PC-3 (cell line): ENCODE data around the gene UVSSA. TPM values are rescaled to one million over a fixed set of nuclear protein-coding genes. Genes with fewer than 3 reads are reported as not detected.

Source experiments
- ATAC-seq: fragments of 200-7000 bp; cut with Tn5 transposase; 2 replicates; pipeline ENCODE4 v1.9.1; 2020; ENCODE audit warnings: mild to moderate bottlenecking, moderate library complexity
- BruUV-seq: library from RNA; stranded (reverse); fragments of 400-500 nt; replicated peaks from 2 replicates; lab custom pipeline; 2021; lab: Mats Ljungman, UMichigan
- CTCF ChIA-PET: fragments of 300-600 bp; sonication (Branson Sonifier 250); formaldehyde crosslinking; loops from one replicate; lab custom pipeline; 2022; ENCODE audit warnings: antibody characterized with exemption; lab: Charles Lee
- POLR2A ChIA-PET: fragments of 300-600 bp; sonication (Branson Sonifier 250); formaldehyde crosslinking; loops from one replicate; lab custom pipeline; 2022; ENCODE audit warnings: antibody characterized with exemption; ENCODE audit not compliant: unreplicated experiment; lab: Charles Lee
- DNase-seq: peaks from one replicate; pipeline ENCODE4 v3.0.0-alpha.2; 2015
- H2AFZ ChIP-seq: fragments of 300-600 bp; sonication (generic); 2 replicates; pipeline ENCODE4 v1.6.0; 2016; ENCODE audit warnings: antibody characterized with exemption, low read length
- H3F3A ChIP-seq: fragments of 300-600 bp; sonication (generic); one replicate; pipeline ENCODE4 v1.6.0; 2017; ENCODE audit warnings: antibody characterized with exemption, low read length, control low read depth, mild to moderate bottlenecking; ENCODE audit not compliant: unreplicated experiment
- H3K27ac ChIP-seq: fragments of 300-600 bp; sonication (generic); 2 replicates; pipeline ENCODE4 v1.5.1; 2016; ENCODE audit warnings: mild to moderate bottlenecking, low read length
- H3K27me3 ChIP-seq: fragments of 300-600 bp; sonication (generic); 2 replicates; pipeline ENCODE4 v1.6.1; 2016; ENCODE audit warnings: low read length, mixed read lengths
- H3K36me3 ChIP-seq: fragments of 300-600 bp; sonication (generic); 2 replicates; pipeline ENCODE4 v1.6.1; 2016; ENCODE audit warnings: low read depth, mixed run types, low read length, mixed read lengths
- H3K4me1 ChIP-seq: fragments of 300-600 bp; sonication (generic); 2 replicates; pipeline ENCODE4 v1.5.1; 2016; ENCODE audit warnings: low read length; ENCODE audit not compliant: insufficient read depth
- H3K4me2 ChIP-seq: fragments of 300-600 bp; sonication (generic); 2 replicates; pipeline ENCODE4 v1.6.0; 2016; ENCODE audit warnings: low read length
- H3K4me3 ChIP-seq: fragments of 300-600 bp; sonication (generic); 2 replicates; pipeline ENCODE4 v1.5.1; 2016; ENCODE audit warnings: mild to moderate bottlenecking, low read length, mixed read lengths
- H3K79me2 ChIP-seq: fragments of 300-600 bp; sonication (generic); 2 replicates; pipeline ENCODE4 v1.6.1; 2017; ENCODE audit warnings: low read length, mixed read lengths
- H3K9ac ChIP-seq: fragments of 300-600 bp; sonication (generic); 2 replicates; pipeline ENCODE4 v1.6.0; 2016; ENCODE audit warnings: mild to moderate bottlenecking, low read length
- H3K9me2 ChIP-seq: fragments of 300-600 bp; sonication (generic); replicated peaks from 2 replicates; pipeline ENCODE4 v1.6.1; 2016; ENCODE audit warnings: mixed run types, low read length, mixed read lengths
- H3K9me3 ChIP-seq: fragments of 300-600 bp; sonication (generic); 2 replicates; pipeline ENCODE4 v1.6.1; 2016; ENCODE audit warnings: low read length, mixed read lengths
- H4K20me1 ChIP-seq: fragments of 300-600 bp; sonication (generic); 2 replicates; pipeline ENCODE4 v1.6.1; 2016; ENCODE audit warnings: low read length, mixed read lengths
- CTCF ChIP-seq: fragments of 300-600 bp; sonication (generic); conservative IDR thresholded peaks from 2 replicates; pipeline ENCODE4 v1.5.1; 2017; ENCODE audit warnings: antibody characterized with exemption, low read depth, mild to moderate bottlenecking, low read length
- EZH2 ChIP-seq: fragments of 300-600 bp; sonication (generic); IDR thresholded peaks from one replicate; pipeline ENCODE4 v1.6.1; 2017; ENCODE audit warnings: antibody characterized with exemption, mild to moderate bottlenecking, low read length; ENCODE audit not compliant: unreplicated experiment
- EZH2phosphoT487 ChIP-seq: fragments of 300-600 bp; sonication (generic); IDR thresholded peaks from 2 replicates; pipeline ENCODE4 v1.6.1; 2018; ENCODE audit warnings: mild to moderate bottlenecking, antibody characterized with exemption, low read length, borderline replicate concordance
- intact Hi-C: fragments of 100-400 bp; cut with micrococcal nuclease; formaldehyde crosslinking; loops from 2 replicates; pipeline ENCODE4 v1.9.0; 2023
- total RNA-seq: library from RNA; depleted of rRNA; stranded (reverse); fragments of >200 nt; gene quantifications from 2 replicates; pipeline ENCODE4 v1.2.3, GENCODE V29; 2014

Gene UVSSA
- total RNA-seq, 1 experiment from 2014 or later, result 6.2 TPM

- Histone ChIP-seq H3K4me3 (peak overlapping the region; percentile 73), H3K9me3 (no peaks in the 10 kb centered on the region), H3K9ac (0 out of 2 replicates have a peak overlapping the region, but pooled peaks have one; percentile 85), H2AFZ (peak overlapping the region; percentile 64), H4K20me1 (no peaks in the 10 kb centered on the region), H3K4me2 (peak overlapping the region; percentile 90), H3K79me2 (peaks cover 34% of the 10 kb centered on the region), H3K36me3 (no peaks in the 10 kb centered on the region), H3K27ac (no peak overlapping the region), H3F3A (no peaks in the 10 kb centered on the region), H3K4me1 (peaks cover 26% of the 10 kb centered on the region), H3K9me2 (no peaks in the 10 kb centered on the region), H3K27me3 (no peaks in the 10 kb centered on the region)
- no peak for TF ChIP-seq CTCF
- no peak for TF ChIP-seq EZH2phosphoT487
- TF ChIP-seq EZH2, result no peak
- intact Hi-C loops, result loop anchor here (5.0 kb wide), 1 partner anchor 62 kb away; the partner anchor contains the start of gene MAEA
- POLR2A ChIA-PET, result no interaction called here
- ATAC-seq (no peak), DNase-seq (no peak)
- CTCF ChIA-PET, result no interaction called here
- no TSS peak for BruUV-seq
Observed at GRCh38 chr4:1349359-1350168, 2.6 kb downstream of the UVSSA start.

GRCh38 chr4:1350169-1350520 is 3.1 kb downstream of the UVSSA start:
- Histone ChIP-seq H3K9me3 (no peaks in the 10 kb centered on the region), H3K9me2 (no peaks in the 10 kb centered on the region), H3K4me3 (no peak overlapping the region), H3F3A (no peaks in the 10 kb centered on the region), H3K79me2 (peaks cover 34% of the 10 kb centered on the region), H2AFZ (no peak overlapping the region), H3K27me3 (no peaks in the 10 kb centered on the region), H3K4me1 (peaks cover 21% of the 10 kb centered on the region), H3K4me2 (no peak overlapping the region), H4K20me1 (no peaks in the 10 kb centered on the region), H3K36me3 (no peaks in the 10 kb centered on the region), H3K9ac (no peak overlapping the region), H3K27ac (no peak overlapping the region)
- ChIA-PET POLR2A (no interaction called here), CTCF (no interaction called here)
- intact Hi-C loops, result no loop called here
- DNase-seq (no peak), ATAC-seq (no peak)
- TF ChIP-seq EZH2phosphoT487, result no peak
- no TSS peak for BruUV-seq

GRCh38 chr4:1351854-1352566 is 5.0 kb downstream of the UVSSA start:
- Histone ChIP-seq H3K9me2 (no peaks in the 10 kb centered on the region), H4K20me1 (no peaks in the 10 kb centered on the region), H3K79me2 (peaks cover 24% of the 10 kb centered on the region), H2AFZ (peak overlapping the region; percentile 55; the same call in 1 of the 2 replicates), H3K9me3 (no peaks in the 10 kb centered on the region), H3K4me3 (no peak overlapping the region), H3K36me3 (no peaks in the 10 kb centered on the region), H3K4me1 (peaks cover 19% of the 10 kb centered on the region), H3K27ac (no peak overlapping the region), H3F3A (no peaks in the 10 kb centered on the region), H3K9ac (no peak overlapping the region), H3K4me2 (no peak overlapping the region), H3K27me3 (no peaks in the 10 kb centered on the region)
- BruUV-seq, result no TSS peak
- intact Hi-C loops, result no loop called here
- CTCF ChIA-PET, result no interaction called here
- POLR2A ChIA-PET, result no interaction called here
- TF ChIP-seq CTCF, result peak; percentile 86
- TF ChIP-seq EZH2, result no peak
- DNase-seq, result peak; percentile 87
- ATAC-seq, result peak; percentile 39
